Left ventricle myocardium superior (tissue), 1 donor: ENCODE data around the gene GRIN2A. TPM values are rescaled to one million over a fixed set of nuclear protein-coding genes. Genes with fewer than 3 reads are reported as not detected.

Experiments
- total RNA-seq: library from RNA; stranded (reverse); fragmentation: NEBNext Ultra II Directional; extraction: Animal tissue kit (Norgen Biotek cat#: 25700); gene quantifications from one replicate; pipeline ENCODE4 v1.2.1, GENCODE V29; 2021
- donor health status: DM: no; HTN: yes; CAD: no; lungs with severe emphysema.

GRIN2A gene
- total RNA-seq, 1 donor from 2014 or later: 3.6 TPM

Other genes starting within 250 kb of the GRIN2A start
- 50.0 TPM for gene ATF7IP2, start 203.6 kb upstream of the GRIN2A start, total RNA-seq